DOHH2 (cell line): ENCODE measurements around the gene PSMB2.

ENCODE experiments used
- H3F3A ChIP-seq: fragments of 200-600 bp; sonication (generic), shearing (Covaris generic); 2 replicates; pipeline ENCODE4 v1.6.0; 2016; ENCODE audit warnings: antibody characterized with exemption, mild to moderate bottlenecking; ENCODE audit not compliant: control insufficient read depth, insufficient read depth
- H3K27ac ChIP-seq: fragments of 200-600 bp; sonication (generic); 2 replicates; pipeline ENCODE4 v1.5.1; 2014; ENCODE audit warnings: low read depth, mild to moderate bottlenecking, low read length, moderate library complexity
- H3K27me3 ChIP-seq: fragments of 200-600 bp; sonication (generic); 2 replicates; pipeline ENCODE4 v1.6.1; 2014; ENCODE audit warnings: mild to moderate bottlenecking, low read length, mixed read lengths; ENCODE audit not compliant: control insufficient read depth
- H3K36me3 ChIP-seq: fragments of 200-600 bp; sonication (generic); 2 replicates; pipeline ENCODE4 v1.6.1; 2014; ENCODE audit warnings: mild to moderate bottlenecking, low read length, moderate library complexity, mixed read lengths; ENCODE audit not compliant: control insufficient read depth
- H3K4me1 ChIP-seq: fragments of 200-600 bp; sonication (generic); 2 replicates; pipeline ENCODE4 v1.6.1; 2014; ENCODE audit warnings: mild to moderate bottlenecking, low read length, mixed read lengths; ENCODE audit not compliant: control insufficient read depth
- H3K4me2 ChIP-seq: fragments of 200-600 bp; sonication (generic); 2 replicates; pipeline ENCODE4 v1.6.0; 2014; ENCODE audit warnings: mild to moderate bottlenecking, low read length, moderate library complexity
- H3K4me3 ChIP-seq: fragments of 200-600 bp; sonication (generic); 2 replicates; pipeline ENCODE4 v1.5.1; 2014; ENCODE audit warnings: mild to moderate bottlenecking, low read length, mixed read lengths
- H3K79me2 ChIP-seq: fragments of 200-600 bp; sonication (generic); 2 replicates; pipeline ENCODE4 v1.6.1; 2014; ENCODE audit warnings: mild to moderate bottlenecking, low read length, mixed read lengths; ENCODE audit not compliant: control insufficient read depth
- H3K9me2 ChIP-seq: fragments of 200-600 bp; sonication (generic); replicated peaks from 2 replicates; pipeline ENCODE4 v1.6.1; 2014; ENCODE audit warnings: mild to moderate bottlenecking, low read length, mixed read lengths; ENCODE audit not compliant: control insufficient read depth
- H3K9me3 ChIP-seq: fragments of 200-600 bp; sonication (generic); 2 replicates; pipeline ENCODE4 v1.6.1; 2014; ENCODE audit warnings: antibody characterized with exemption, low read length, mixed read lengths; ENCODE audit not compliant: control insufficient read depth, insufficient read depth
- H4K20me1 ChIP-seq: fragments of 200-600 bp; sonication (generic); 2 replicates; pipeline ENCODE4 v1.6.0; 2014; ENCODE audit warnings: low read depth, mild to moderate bottlenecking, antibody characterized with exemption, low read length, moderate library complexity; ENCODE audit not compliant: control insufficient read depth, insufficient read depth
- EZH2phosphoT487 ChIP-seq: fragments of 200-600 bp; sonication (generic); IDR thresholded peaks from 2 replicates; pipeline ENCODE4 v1.6.1; 2017; ENCODE audit warnings: borderline replicate concordance, mild to moderate bottlenecking, antibody characterized with exemption, low read length, moderate library complexity, mixed read lengths
- TF ChIP-seq, protein P1 (sequence below): fragments of 200-600 bp; sonication (generic); IDR thresholded peaks from one replicate; pipeline ENCODE4 v1.5.1; 2014; ENCODE audit warnings: antibody characterized with exemption, mild to moderate bottlenecking, low read depth, low read length; ENCODE audit not compliant: poor library complexity, severe bottlenecking

Gene PSMB2

DNA sequence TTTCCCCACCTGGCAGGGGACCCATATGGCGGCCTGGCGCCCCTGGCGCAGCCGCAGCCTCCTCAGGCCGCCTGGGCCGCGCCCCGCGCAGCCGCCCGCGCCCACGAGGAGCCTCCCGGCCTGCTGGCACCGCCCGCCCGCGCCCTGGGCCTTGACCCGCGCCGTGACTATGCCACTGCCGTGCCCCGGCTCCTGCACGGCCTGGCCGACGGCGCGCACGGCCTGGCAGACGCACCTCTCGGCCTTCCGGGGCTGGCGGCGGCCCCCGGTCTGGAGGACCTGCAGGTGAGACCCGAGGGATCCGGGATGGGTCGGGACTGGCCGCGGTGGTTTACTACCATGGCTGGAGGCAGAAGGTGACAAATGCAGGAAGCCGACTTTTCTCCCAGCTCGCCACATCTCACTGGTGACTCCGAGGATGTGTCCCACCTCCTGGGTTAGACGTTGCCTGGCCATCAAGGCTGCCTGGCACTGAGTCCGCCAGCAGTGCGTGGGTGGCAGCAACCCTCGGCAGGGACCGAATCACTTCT is 67.1 kb downstream of the PSMB2 start:
- Histone ChIP-seq H4K20me1 (0 out of 2 replicates have a peak, but pooled peaks cover 3% of the 10 kb centered on the region), H3F3A (peaks cover 4% of the 10 kb centered on the region; the same call in 1 of the 2 replicates), H3K9me2 (no peaks in the 10 kb centered on the region), H3K79me2 (no peaks in the 10 kb centered on the region), H3K4me2 (no peak overlapping the region), H3K9me3 (no peaks in the 10 kb centered on the region), H3K4me1 (peaks cover 20% of the 10 kb centered on the region), H3K36me3 (no peaks in the 10 kb centered on the region), H3K27me3 (peaks cover 34% of the 10 kb centered on the region), H3K27ac (no peak overlapping the region), H3K4me3 (no peak overlapping the region)
- TF ChIP-seq, protein P1, sequence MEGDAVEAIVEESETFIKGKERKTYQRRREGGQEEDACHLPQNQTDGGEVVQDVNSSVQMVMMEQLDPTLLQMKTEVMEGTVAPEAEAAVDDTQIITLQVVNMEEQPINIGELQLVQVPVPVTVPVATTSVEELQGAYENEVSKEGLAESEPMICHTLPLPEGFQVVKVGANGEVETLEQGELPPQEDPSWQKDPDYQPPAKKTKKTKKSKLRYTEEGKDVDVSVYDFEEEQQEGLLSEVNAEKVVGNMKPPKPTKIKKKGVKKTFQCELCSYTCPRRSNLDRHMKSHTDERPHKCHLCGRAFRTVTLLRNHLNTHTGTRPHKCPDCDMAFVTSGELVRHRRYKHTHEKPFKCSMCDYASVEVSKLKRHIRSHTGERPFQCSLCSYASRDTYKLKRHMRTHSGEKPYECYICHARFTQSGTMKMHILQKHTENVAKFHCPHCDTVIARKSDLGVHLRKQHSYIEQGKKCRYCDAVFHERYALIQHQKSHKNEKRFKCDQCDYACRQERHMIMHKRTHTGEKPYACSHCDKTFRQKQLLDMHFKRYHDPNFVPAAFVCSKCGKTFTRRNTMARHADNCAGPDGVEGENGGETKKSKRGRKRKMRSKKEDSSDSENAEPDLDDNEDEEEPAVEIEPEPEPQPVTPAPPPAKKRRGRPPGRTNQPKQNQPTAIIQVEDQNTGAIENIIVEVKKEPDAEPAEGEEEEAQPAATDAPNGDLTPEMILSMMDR: no peak
- TF ChIP-seq EZH2phosphoT487: no peak

DNA sequence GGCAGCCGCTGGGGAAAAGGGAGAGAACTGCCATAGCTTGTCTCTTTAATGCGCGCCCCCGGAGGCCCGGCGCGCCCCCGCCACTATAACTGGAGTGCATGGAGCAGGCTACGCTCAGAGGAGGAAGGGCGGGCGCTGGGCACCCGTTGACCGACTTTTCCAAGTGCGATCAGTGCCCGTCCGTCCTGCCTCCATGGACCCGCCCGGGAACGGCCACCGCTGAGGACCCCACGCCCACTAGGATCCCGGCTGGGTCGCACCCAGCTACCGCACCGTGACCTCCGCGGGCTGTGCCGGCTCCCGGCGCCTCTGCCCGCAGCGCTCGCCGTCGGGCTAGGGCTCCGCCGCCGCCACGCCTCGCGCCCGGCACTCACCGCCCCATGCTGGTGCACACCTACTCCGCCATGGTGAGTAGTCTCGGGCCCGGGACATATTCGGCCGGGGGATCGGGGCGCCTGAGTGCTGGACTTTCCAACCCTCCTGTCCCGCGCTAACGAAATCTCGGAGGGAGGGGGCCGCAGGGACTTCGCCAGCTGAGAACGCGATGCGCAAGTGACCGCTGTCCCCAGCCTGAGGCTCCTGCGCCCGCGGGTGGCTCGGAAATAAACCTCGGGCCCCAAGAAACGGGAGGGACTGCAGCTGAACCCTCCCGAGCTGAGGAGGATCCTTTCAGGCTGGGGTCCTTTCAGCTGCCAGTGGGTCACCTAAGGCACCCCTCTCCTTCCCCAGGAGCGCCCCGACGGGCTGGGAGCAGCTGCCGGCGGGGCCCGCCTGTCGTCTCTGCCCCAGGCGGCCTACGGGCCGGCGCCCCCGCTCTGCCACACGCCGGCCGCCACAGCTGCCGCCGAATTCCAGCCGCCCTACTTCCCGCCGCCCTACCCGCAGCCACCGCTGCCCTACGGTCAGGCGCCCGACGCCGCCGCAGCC is 67.9 kb downstream of the PSMB2 start, which contains the start of gene TFAP2E:
TSS of gene TFAP2E (plus strand) at position 117 of the 927 bp plus-strand sequence. CDS start at position 381, 264 bp downstream.
- no peak within 1 kb of the TSS for H3K4me3 ChIP-seq

DNA sequence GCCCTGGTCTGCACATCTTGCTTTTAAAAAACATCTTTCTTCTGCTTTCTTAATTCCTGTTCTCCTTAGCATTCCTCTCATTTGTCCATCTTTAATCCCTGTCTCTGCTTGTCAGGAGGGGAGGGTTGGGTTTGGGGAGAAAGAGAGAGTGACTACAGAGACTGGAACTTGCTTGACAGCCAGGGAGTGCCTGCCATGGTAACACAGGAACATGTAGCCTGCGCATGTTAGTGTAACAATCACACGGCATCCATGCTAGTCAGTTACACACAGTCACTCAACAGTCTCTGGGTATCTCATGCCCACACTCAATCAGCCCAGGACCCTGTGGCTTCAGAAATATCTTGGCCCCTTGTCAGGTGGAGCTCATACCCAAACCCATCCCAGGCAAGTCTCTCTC is 69.0 kb downstream of the PSMB2 start:
- no peaks in the 10 kb centered on the region for H3K79me2 ChIP-seq
- H3K9me3 ChIP-seq: no peaks in the 10 kb centered on the region
- peaks cover 10% of the 10 kb centered on the region for H3K4me1 ChIP-seq
- TF ChIP-seq, protein P1: no peak
- TF ChIP-seq EZH2phosphoT487: no peak
- H4K20me1 ChIP-seq: 0 out of 2 replicates have a peak, but pooled peaks cover 4% of the 10 kb centered on the region
- H3K4me3 ChIP-seq: no peak overlapping the region
- no peaks in the 10 kb centered on the region for H3K36me3 ChIP-seq
- peaks cover 4% of the 10 kb centered on the region; the same call in 1 of the 2 replicates for H3F3A ChIP-seq
- no peak overlapping the region for H3K27ac ChIP-seq
- H3K4me2 ChIP-seq: no peak overlapping the region
- no peaks in the 10 kb centered on the region for H3K9me2 ChIP-seq
- H3K27me3 ChIP-seq: peaks cover 32% of the 10 kb centered on the region

More for the DNA sequence above, 67.9 kb downstream of the PSMB2 start, which contains the start of gene TFAP2E:
- H3K36me3 ChIP-seq: no peaks in the 10 kb centered on the region
- H3K27me3 ChIP-seq: peaks cover 34% of the 10 kb centered on the region
- H3K4me2 ChIP-seq: no peak within 1 kb of the TSS
- 0 out of 2 replicates have a peak, but pooled peaks cover 4% of the 10 kb centered on the region for H4K20me1 ChIP-seq
- H3K9me3 ChIP-seq: no peaks in the 10 kb centered on the region
- H3K27ac ChIP-seq: no peak within 1 kb of the TSS
- peaks cover 4% of the 10 kb centered on the region; the same call in 1 of the 2 replicates for H3F3A ChIP-seq
- TF ChIP-seq, protein P1: no peak
- TF ChIP-seq EZH2phosphoT487: no peak
- no peaks in the 10 kb centered on the region for H3K9me2 ChIP-seq
- peaks cover 20% of the 10 kb centered on the region for H3K4me1 ChIP-seq
- H3K79me2 ChIP-seq: no peaks in the 10 kb centered on the region
